ENCODE data around the gene SEZ6.

Gene SEZ6

GRCh38 chr17:29012535-29012934, 6.7 kb upstream of the SEZ6 start (continued):
- TF ChIP-seq, protein P1, sequence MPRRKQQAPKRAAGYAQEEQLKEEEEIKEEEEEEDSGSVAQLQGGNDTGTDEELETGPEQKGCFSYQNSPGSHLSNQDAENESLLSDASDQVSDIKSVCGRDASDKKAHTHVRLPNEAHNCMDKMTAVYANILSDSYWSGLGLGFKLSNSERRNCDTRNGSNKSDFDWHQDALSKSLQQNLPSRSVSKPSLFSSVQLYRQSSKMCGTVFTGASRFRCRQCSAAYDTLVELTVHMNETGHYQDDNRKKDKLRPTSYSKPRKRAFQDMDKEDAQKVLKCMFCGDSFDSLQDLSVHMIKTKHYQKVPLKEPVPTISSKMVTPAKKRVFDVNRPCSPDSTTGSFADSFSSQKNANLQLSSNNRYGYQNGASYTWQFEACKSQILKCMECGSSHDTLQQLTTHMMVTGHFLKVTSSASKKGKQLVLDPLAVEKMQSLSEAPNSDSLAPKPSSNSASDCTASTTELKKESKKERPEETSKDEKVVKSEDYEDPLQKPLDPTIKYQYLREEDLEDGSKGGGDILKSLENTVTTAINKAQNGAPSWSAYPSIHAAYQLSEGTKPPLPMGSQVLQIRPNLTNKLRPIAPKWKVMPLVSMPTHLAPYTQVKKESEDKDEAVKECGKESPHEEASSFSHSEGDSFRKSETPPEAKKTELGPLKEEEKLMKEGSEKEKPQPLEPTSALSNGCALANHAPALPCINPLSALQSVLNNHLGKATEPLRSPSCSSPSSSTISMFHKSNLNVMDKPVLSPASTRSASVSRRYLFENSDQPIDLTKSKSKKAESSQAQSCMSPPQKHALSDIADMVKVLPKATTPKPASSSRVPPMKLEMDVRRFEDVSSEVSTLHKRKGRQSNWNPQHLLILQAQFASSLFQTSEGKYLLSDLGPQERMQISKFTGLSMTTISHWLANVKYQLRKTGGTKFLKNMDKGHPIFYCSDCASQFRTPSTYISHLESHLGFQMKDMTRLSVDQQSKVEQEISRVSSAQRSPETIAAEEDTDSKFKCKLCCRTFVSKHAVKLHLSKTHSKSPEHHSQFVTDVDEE (CRISPR knock-in tag; IDR thresholded peaks at IDR 0.05), result no peak
- TF ChIP-seq PPARA (CRISPR knock-in tag; IDR thresholded peaks at IDR 0.05; ENCODE audit: borderline replicate concordance) (no peak), RARB (CRISPR knock-in tag; IDR thresholded peaks at IDR 0.05) (no peak), ZNF70 (CRISPR knock-in tag; IDR thresholded peaks at IDR 0.05) (no peak)
- TF ChIP-seq, protein P2, sequence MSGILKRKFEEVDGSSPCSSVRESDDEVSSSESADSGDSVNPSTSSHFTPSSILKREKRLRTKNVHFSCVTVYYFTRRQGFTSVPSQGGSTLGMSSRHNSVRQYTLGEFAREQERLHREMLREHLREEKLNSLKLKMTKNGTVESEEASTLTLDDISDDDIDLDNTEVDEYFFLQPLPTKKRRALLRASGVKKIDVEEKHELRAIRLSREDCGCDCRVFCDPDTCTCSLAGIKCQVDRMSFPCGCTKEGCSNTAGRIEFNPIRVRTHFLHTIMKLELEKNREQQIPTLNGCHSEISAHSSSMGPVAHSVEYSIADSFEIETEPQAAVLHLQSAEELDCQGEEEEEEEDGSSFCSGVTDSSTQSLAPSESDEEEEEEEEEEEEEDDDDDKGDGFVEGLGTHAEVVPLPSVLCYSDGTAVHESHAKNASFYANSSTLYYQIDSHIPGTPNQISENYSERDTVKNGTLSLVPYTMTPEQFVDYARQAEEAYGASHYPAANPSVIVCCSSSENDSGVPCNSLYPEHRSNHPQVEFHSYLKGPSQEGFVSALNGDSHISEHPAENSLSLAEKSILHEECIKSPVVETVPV (CRISPR knock-in tag; IDR thresholded peaks at IDR 0.05), result no peak

DNA sequence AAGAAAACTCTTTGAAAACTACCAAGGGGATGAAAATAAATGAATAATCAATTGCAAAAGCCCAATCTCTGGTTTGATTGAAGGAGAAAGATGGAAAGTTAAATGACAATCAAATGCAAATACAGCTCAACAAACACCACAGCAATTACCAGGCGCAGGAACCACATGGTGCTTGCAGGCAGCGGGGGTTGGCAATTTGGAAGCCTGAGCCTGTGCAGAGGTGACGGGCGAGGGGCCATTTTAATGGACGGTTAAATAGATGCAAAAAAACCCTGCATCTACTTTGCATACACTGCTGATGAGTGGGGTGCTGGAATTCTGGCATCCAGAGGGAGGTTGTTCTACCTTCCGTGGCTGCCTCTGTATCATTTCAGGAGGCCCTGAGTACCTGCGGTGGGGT, 4.8 kb upstream of the SEZ6 start:
- no peak for TF ChIP-seq OSR1 (CRISPR knock-in tag; IDR thresholded peaks at IDR 0.05)
- TF ChIP-seq, protein P1 (CRISPR knock-in tag; IDR thresholded peaks at IDR 0.05), result no peak
- TF ChIP-seq CSDC2 (CRISPR knock-in tag; IDR thresholded peaks at IDR 0.05), result no peak
- TF ChIP-seq SNAI2 (CRISPR knock-in tag; IDR thresholded peaks at IDR 0.05), result no peak
- TF ChIP-seq, protein P3, sequence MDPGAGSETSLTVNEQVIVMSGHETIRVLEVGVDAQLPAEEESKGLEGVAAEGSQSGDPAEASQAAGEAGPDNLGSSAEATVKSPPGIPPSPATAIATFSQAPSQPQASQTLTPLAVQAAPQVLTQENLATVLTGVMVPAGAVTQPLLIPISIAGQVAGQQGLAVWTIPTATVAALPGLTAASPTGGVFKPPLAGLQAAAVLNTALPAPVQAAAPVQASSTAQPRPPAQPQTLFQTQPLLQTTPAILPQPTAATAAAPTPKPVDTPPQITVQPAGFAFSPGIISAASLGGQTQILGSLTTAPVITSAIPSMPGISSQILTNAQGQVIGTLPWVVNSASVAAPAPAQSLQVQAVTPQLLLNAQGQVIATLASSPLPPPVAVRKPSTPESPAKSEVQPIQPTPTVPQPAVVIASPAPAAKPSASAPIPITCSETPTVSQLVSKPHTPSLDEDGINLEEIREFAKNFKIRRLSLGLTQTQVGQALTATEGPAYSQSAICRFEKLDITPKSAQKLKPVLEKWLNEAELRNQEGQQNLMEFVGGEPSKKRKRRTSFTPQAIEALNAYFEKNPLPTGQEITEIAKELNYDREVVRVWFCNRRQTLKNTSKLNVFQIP (CRISPR knock-in tag; IDR thresholded peaks at IDR 0.05; ENCODE audit: borderline replicate concordance, low read depth), result no peak
- TF ChIP-seq, protein P2 (CRISPR knock-in tag; IDR thresholded peaks at IDR 0.05), result no peak
- TF ChIP-seq ESRRG (CRISPR knock-in tag; IDR thresholded peaks at IDR 0.05), result no peak
- TF ChIP-seq ISL1 (CRISPR knock-in tag; IDR thresholded peaks at IDR 0.05), result no peak
- TF ChIP-seq ZFP3 (CRISPR knock-in tag; IDR thresholded peaks at IDR 0.05), result no peak
- TF ChIP-seq ZC3H10 (CRISPR knock-in tag; IDR thresholded peaks at IDR 0.05), result no peak
- no peak for TF ChIP-seq TCF4 (CRISPR knock-in tag; IDR thresholded peaks at IDR 0.05; ENCODE audit: borderline replicate concordance)
- TF ChIP-seq BACH2 (CRISPR knock-in tag; IDR thresholded peaks at IDR 0.05; ENCODE audit: borderline replicate concordance), result no peak
- TF ChIP-seq, protein P4, sequence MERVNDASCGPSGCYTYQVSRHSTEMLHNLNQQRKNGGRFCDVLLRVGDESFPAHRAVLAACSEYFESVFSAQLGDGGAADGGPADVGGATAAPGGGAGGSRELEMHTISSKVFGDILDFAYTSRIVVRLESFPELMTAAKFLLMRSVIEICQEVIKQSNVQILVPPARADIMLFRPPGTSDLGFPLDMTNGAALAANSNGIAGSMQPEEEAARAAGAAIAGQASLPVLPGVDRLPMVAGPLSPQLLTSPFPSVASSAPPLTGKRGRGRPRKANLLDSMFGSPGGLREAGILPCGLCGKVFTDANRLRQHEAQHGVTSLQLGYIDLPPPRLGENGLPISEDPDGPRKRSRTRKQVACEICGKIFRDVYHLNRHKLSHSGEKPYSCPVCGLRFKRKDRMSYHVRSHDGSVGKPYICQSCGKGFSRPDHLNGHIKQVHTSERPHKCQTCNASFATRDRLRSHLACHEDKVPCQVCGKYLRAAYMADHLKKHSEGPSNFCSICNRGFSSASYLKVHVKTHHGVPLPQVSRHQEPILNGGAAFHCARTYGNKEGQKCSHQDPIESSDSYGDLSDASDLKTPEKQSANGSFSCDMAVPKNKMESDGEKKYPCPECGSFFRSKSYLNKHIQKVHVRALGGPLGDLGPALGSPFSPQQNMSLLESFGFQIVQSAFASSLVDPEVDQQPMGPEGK (CRISPR knock-in tag; IDR thresholded peaks at IDR 0.05; ENCODE audit: borderline replicate concordance), result no peak
- no peak for TF ChIP-seq ARNTL (CRISPR knock-in tag; IDR thresholded peaks at IDR 0.05; ENCODE audit: borderline replicate concordance, low read depth)
- no peak for TF ChIP-seq TOX (CRISPR knock-in tag; IDR thresholded peaks at IDR 0.05; ENCODE audit: borderline replicate concordance)
- TF ChIP-seq ZNF565 (CRISPR knock-in tag; conservative IDR thresholded peaks at IDR 0.05; ENCODE audit: low read depth), result no peak
- no peak for TF ChIP-seq CREB5 (CRISPR knock-in tag; IDR thresholded peaks at IDR 0.05; ENCODE audit: low read depth)
- TF ChIP-seq ZNF70 (CRISPR knock-in tag; IDR thresholded peaks at IDR 0.05), result no peak
- ATAC-seq, result no peak

All from SK-N-SH treated with all-trans-retinoic acid at 6 μM for 48 hours (cell line).